NOMO-1 (cell line): ENCODE results near the gene ANKRD36B.
"Not testable (repeated sequence)": the region's sequence is repeated elsewhere in the genome, so short reads cannot be mapped to it uniquely, and the experiment has no call there.

ENCODE experiments used
- DNase-seq, 2 experiments: peaks; one replicate each; lab custom pipeline; 2025; ENCODE audit not compliant: unreplicated experiment in 2 of 2; lab: John Stamatoyannopoulos, UW

Gene ANKRD36B

GRCh38 chr2:97550498-97550897 is 39.2 kb downstream of the ANKRD36B start:
- not testable (repeated sequence) for DNase-seq

- DNase-seq: not testable (repeated sequence)
These were observed 40.6 kb downstream of the ANKRD36B start for GRCh38 chr2:97549058-97549457.

- not testable (repeated sequence) for DNase-seq
These were observed 41.1 kb downstream of the ANKRD36B start for GRCh38 chr2:97548536-97548935.

- no peak for DNase-seq
These were observed 43.0 kb downstream of the ANKRD36B start for GRCh38 chr2:97546711-97547110.

- DNase-seq: not testable (repeated sequence)
These were observed 44.8 kb downstream of the ANKRD36B start for GRCh38 chr2:97544911-97545310.

GRCh38 chr2:97525904-97526303 is 63.8 kb downstream of the ANKRD36B start:
- not testable (repeated sequence) for DNase-seq

- DNase-seq: not testable (repeated sequence)
These were observed 65.9 kb downstream of the ANKRD36B start for GRCh38 chr2:97523816-97524215.

- DNase-seq: not testable (repeated sequence)
These were observed 66.6 kb downstream of the ANKRD36B start for GRCh38 chr2:97522916-97523555.

GRCh38 chr2:97495651-97496050 is 94.0 kb downstream of the ANKRD36B start:
- DNase-seq: not testable (repeated sequence)

GRCh38 chr2:97490141-97490540 is 99.5 kb downstream of the ANKRD36B start:
- DNase-seq: not testable (repeated sequence)
